GM11168 (cell line): ENCODE measurements around the gene CCSER1.
"Not testable (repeated sequence)": the region's sequence is repeated elsewhere in the genome, so short reads cannot be mapped to it uniquely, and the experiment has no call there.

Experiments used
- in situ Hi-C: fragments of 300-500 bp; cut with MboI; formaldehyde crosslinking; loops from one replicate; pipeline ENCODE4 v1.12.0; 2022; ENCODE audit warnings: low sequenced_read_pairs; ENCODE audit not compliant: unreplicated experiment

The CCSER1 gene

GRCh38 chr4:91076147-91076546, 949.0 kb downstream of the CCSER1 start:
- in situ Hi-C loops = no loop called here

- in situ Hi-C loops = no loop called here
Observed at GRCh38 chr4:91085961-91086360, 958.8 kb downstream of the CCSER1 start.

- in situ Hi-C loops = no loop called here
Observed at GRCh38 chr4:91087743-91088142, 960.5 kb downstream of the CCSER1 start.

- in situ Hi-C loops = no loop called here
Observed at GRCh38 chr4:91089178-91089577, 962.0 kb downstream of the CCSER1 start.

- in situ Hi-C loops = no loop called here
Observed at GRCh38 chr4:91092398-91092980, 965.3 kb downstream of the CCSER1 start.

GRCh38 chr4:91094220-91094619, 967.0 kb downstream of the CCSER1 start:
- in situ Hi-C loops = not testable (repeated sequence)

- in situ Hi-C loops = no loop called here
Observed at GRCh38 chr4:91099666-91100065, 972.5 kb downstream of the CCSER1 start.

GRCh38 chr4:91108751-91109150, 981.6 kb downstream of the CCSER1 start:
- in situ Hi-C loops = no loop called here

- in situ Hi-C loops = no loop called here
Observed at GRCh38 chr4:91111556-91111955, 984.4 kb downstream of the CCSER1 start.

GRCh38 chr4:91113130-91113706, 986.0 kb downstream of the CCSER1 start:
- in situ Hi-C loops = no loop called here

GRCh38 chr4:91114386-91114785, 987.2 kb downstream of the CCSER1 start:
- in situ Hi-C loops = no loop called here

GRCh38 chr4:91116861-91117260, 989.7 kb downstream of the CCSER1 start:
- in situ Hi-C loops = no loop called here

- in situ Hi-C loops = no loop called here
Observed at GRCh38 chr4:91118597-91118996, 991.4 kb downstream of the CCSER1 start.

GRCh38 chr4:91123742-91124141, 996.5 kb downstream of the CCSER1 start:
- in situ Hi-C loops = no loop called here

GRCh38 chr4:91127192-91127591, 1000.0 kb downstream of the CCSER1 start:
- in situ Hi-C loops = no loop called here

GRCh38 chr4:91127831-91128230, 1000.6 kb downstream of the CCSER1 start:
- in situ Hi-C loops = no loop called here

- in situ Hi-C loops = no loop called here
Observed at GRCh38 chr4:91128519-91128918, 1001.3 kb downstream of the CCSER1 start.

GRCh38 chr4:91147067-91147466, 1019.9 kb downstream of the CCSER1 start:
- in situ Hi-C loops = no loop called here

- in situ Hi-C loops = not testable (repeated sequence)
Observed at GRCh38 chr4:91154041-91154440, 1026.8 kb downstream of the CCSER1 start.

GRCh38 chr4:91167864-91168653, 1040.9 kb downstream of the CCSER1 start:
- in situ Hi-C loops = not testable (repeated sequence)

GRCh38 chr4:91170768-91171167, 1043.6 kb downstream of the CCSER1 start:
- in situ Hi-C loops = no loop called here

- in situ Hi-C loops = no loop called here
Observed at GRCh38 chr4:91171217-91171616, 1044.0 kb downstream of the CCSER1 start.
